ENCODE measurements around the gene ALCAM.

DNA sequence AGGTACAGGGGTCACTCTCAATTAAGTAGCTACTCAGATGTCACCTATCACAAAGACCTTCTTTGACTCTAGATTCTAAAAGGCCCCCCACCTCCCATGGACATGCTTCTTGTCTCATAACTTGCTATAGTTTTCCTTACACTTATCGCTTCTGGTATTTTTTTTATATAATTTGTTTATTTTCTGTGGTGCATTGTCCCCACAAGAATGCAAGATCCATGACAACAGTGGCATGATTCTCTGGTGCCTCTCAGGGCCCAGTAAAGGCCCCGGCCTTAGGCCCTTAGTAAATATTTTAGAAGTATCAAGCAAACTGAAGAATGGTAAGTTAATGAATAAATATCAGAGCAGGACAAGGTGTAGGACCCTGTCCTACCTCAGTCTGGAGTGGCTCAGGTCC lies 253.5 kb downstream of the ALCAM start:
- TF ChIP-seq CTCF (IDR thresholded peaks at IDR 0.05) = no peak
- no peak for TF ChIP-seq POLR2AphosphoS5 (IDR thresholded peaks at IDR 0.05; ENCODE audit: low read depth, low read length)

All from Panc1 (cell line).